ENCODE data around the gene RDH8. TPM values are rescaled to one million over a fixed set of nuclear protein-coding genes. Genes with fewer than 3 reads are reported as not detected.

Gene RDH8
- polyA plus RNA-seq, 3 donors, result 0.12 TPM; not detected in 2

GRCh38 chr19:10003271-10003670 lies 10.0 kb upstream of the RDH8 start:
- WGBS, 3 donors, result 61 to 76% (median 65%) methylated on average over 6 of the region's 6 CpGs
- no peak overlapping the region for H3K27ac ChIP-seq (ENCODE audit: low read depth, low read length)

- H3K27ac ChIP-seq (ENCODE audit: low read depth, low read length), result no peak overlapping the region
- 73 to 90% (median 83%) methylated on average over 9 of the region's 9 CpGs for WGBS, 3 donors
Observed at GRCh38 chr19:10004617-10005016, 8.7 kb upstream of the RDH8 start.

GRCh38 chr19:10005632-10006334 lies 7.5 kb upstream of the RDH8 start:
- WGBS, 3 donors, result 61 to 79% (median 74%) methylated on average over 15 to 17 of the region's 17 CpGs

GRCh38 chr19:10006335-10006708 lies 7.0 kb upstream of the RDH8 start:
- WGBS, 3 donors, result 19 to 57% (median 37%) methylated on average over 7 of the region's 7 CpGs
- no peak overlapping the region for H3K27ac ChIP-seq (ENCODE audit: low read depth, low read length)

More at GRCh38 chr19:10005632-10006334, 7.5 kb upstream of the RDH8 start:
- no peak overlapping the region for H3K27ac ChIP-seq (ENCODE audit: low read depth, low read length)

GRCh38 chr19:10006752-10007323 lies 6.4 kb upstream of the RDH8 start:
- peak overlapping the region; percentile 38 for H3K27ac ChIP-seq (ENCODE audit: low read depth, low read length)

- WGBS, 3 donors, result 27 to 52% (median 33%) methylated on average over 12 to 13 of the region's 13 CpGs
Observed at GRCh38 chr19:10007371-10008183, 5.7 kb upstream of the RDH8 start.

GRCh38 chr19:10008184-10008765 lies 5.0 kb upstream of the RDH8 start:
- WGBS, 3 donors, result 27 to 43% (median 29%) methylated on average over 11 of the region's 11 CpGs
- no peak overlapping the region for H3K27ac ChIP-seq (ENCODE audit: low read depth, low read length)

More at GRCh38 chr19:10007371-10008183, 5.7 kb upstream of the RDH8 start:
- H3K27ac ChIP-seq (ENCODE audit: low read depth, low read length), result peak overlapping the region; percentile 38

- 3 to 6% (median 5%) methylated on average over 22 of the region's 22 CpGs for WGBS, 3 donors
- H3K27ac ChIP-seq (ENCODE audit: low read depth, low read length), result no peak overlapping the region
Observed at GRCh38 chr19:10009714-10010224, 3.5 kb upstream of the RDH8 start.

- 0 to 2% (median 2%) methylated on average over 35 to 38 of the region's 38 CpGs for WGBS, 3 donors
- H3K27ac ChIP-seq (ENCODE audit: low read depth, low read length), result no peak within 1 kb of the TSS
Observed at GRCh38 chr19:10010247-10010691, 3.0 kb upstream of the RDH8 start, which contains the start of gene COL5A3. Gene COL5A3 (minus strand): TSS chr19:10010504. CDS start chr19:10010385, 119 bp downstream.

GRCh38 chr19:10010939-10011338 lies 2.3 kb upstream of the RDH8 start:
- no peak overlapping the region for H3K27ac ChIP-seq (ENCODE audit: low read depth, low read length)
- 53 to 78% (median 70%) methylated on average over 9 of the region's 9 CpGs for WGBS, 3 donors

- WGBS, 3 donors, result 29 to 43% (median 35%) methylated on average over 7 of the region's 7 CpGs
- no peak overlapping the region for H3K27ac ChIP-seq (ENCODE audit: low read depth, low read length)
Observed at GRCh38 chr19:10011974-10012373, 1.3 kb upstream of the RDH8 start.

GRCh38 chr19:10013834-10014618 lies 743 bp downstream of the RDH8 start:
- H3K27ac ChIP-seq (ENCODE audit: low read depth, low read length), result no peak overlapping the region
- WGBS, 3 donors, result 38 to 57% (median 46%) methylated on average over 6 of the region's 6 CpGs

GRCh38 chr19:10018263-10018662 lies 5.0 kb downstream of the RDH8 start:
- WGBS, 3 donors, result 68 to 82% (median 75%) methylated on average over 3 of the region's 3 CpGs
- H3K27ac ChIP-seq (ENCODE audit: low read depth, low read length), result no peak overlapping the region

- H3K27ac ChIP-seq (ENCODE audit: low read depth, low read length), result no peak overlapping the region
- 79 to 89% (median 88%) methylated on average over 9 of the region's 9 CpGs for WGBS, 3 donors
Observed at GRCh38 chr19:10018786-10019185, 5.5 kb downstream of the RDH8 start.

- no peak overlapping the region for H3K27ac ChIP-seq (ENCODE audit: low read depth, low read length)
- WGBS, 3 donors, result 86 to 94% (median 87%) methylated on average over 5 of the region's 5 CpGs
Observed at GRCh38 chr19:10019246-10019645, 6.0 kb downstream of the RDH8 start.

GRCh38 chr19:10020851-10021250 lies 7.6 kb downstream of the RDH8 start:
- H3K27ac ChIP-seq (ENCODE audit: low read depth, low read length), result no peak overlapping the region
- WGBS, 3 donors, result 79 to 83% (median 82%) methylated on average over 6 of the region's 6 CpGs

- WGBS, 3 donors, result 86 to 89% (median 89%) methylated on average over 23 of the region's 23 CpGs
- no peak overlapping the region for H3K27ac ChIP-seq (ENCODE audit: low read depth, low read length)
Observed at GRCh38 chr19:10021446-10021845, 8.2 kb downstream of the RDH8 start.

GRCh38 chr19:10021863-10022262 lies 8.6 kb downstream of the RDH8 start:
- no peak overlapping the region for H3K27ac ChIP-seq (ENCODE audit: low read depth, low read length)
- 69 to 87% (median 86%) methylated on average over 2 of the region's 2 CpGs for WGBS, 3 donors
